ENCODE measurements around the gene INPP5F. TPM values are rescaled to one million over a fixed set of nuclear protein-coding genes. Genes with fewer than 3 reads are reported as not detected.

Gene INPP5F
- total and polyA plus RNA-seq, 2 donors (not counting 1 experiment from before 2014, with no cell fraction given), result 15.0 to 23.3 TPM

DNA sequence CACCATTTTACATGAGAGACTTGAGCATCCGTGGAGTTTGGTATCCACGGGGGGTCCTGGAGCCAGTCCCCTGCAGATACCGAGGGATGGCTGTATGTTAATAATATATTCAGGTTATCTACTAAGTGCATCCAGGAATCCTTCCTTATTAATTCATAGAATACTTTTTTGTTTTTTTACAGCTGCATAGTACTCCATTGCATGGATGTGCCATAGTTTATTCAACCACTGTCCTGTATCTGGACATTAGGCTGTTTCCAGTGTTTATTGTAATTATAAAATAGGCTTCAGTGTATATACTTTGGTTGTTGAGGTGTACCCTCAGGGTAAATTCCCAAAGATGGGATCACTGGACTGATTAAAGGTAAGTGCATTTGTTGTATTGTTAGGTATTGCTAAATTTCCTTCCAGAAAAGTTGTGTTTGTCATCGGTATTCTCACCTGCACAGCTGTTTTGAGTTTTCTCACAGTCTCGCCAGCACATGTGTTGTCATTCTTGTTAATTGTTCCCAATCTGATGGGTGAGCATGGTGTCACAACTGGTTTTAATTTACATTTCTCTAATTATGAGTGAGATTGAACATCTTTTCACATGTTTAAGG, 55.1 kb downstream of the INPP5F start:
- Histone ChIP-seq H3K36me3 (ENCODE audit: control insufficient read depth, insufficient read depth, low read length) (no peaks in the 10 kb centered on the region), H3K27me3 (ENCODE audit: control insufficient read depth, insufficient read depth, low read length) (no peaks in the 10 kb centered on the region), H2AFZ (ENCODE audit: low read length) (no peak overlapping the region), H3K4me3 (replicated peaks in 1 of 4; ENCODE audit: control extremely low read depth in 1 of 4, insufficient read depth in 1 of 4, low read depth in 3 of 4, low read length in 4 of 4) (no peak overlapping the region), H3K9ac (ENCODE audit: insufficient read depth, low read length) (no peak overlapping the region), H3K4me1 (ENCODE audit: control insufficient read depth, extremely low read depth, insufficient read depth, low read length) (no peaks in the 10 kb centered on the region), H3K79me2 (ENCODE audit: control insufficient read depth, insufficient read depth, low read length) (no peaks in the 10 kb centered on the region), H3K9me3 (ENCODE audit: control insufficient read depth, insufficient read depth, low read depth, low read length) (no peaks in the 10 kb centered on the region), H3K27ac (ENCODE audit: insufficient read depth, low read length) (no peak overlapping the region), H3K4me2 (ENCODE audit: extremely low read depth, insufficient read depth, low read length) (no peak overlapping the region), H4K20me1 (ENCODE audit: control insufficient read depth, extremely low read depth, insufficient read depth, low read length) (no peaks in the 10 kb centered on the region)
- DNase-seq (ENCODE audit: low read depth in 2 of 2), result no peak
- TF ChIP-seq, protein P1, sequence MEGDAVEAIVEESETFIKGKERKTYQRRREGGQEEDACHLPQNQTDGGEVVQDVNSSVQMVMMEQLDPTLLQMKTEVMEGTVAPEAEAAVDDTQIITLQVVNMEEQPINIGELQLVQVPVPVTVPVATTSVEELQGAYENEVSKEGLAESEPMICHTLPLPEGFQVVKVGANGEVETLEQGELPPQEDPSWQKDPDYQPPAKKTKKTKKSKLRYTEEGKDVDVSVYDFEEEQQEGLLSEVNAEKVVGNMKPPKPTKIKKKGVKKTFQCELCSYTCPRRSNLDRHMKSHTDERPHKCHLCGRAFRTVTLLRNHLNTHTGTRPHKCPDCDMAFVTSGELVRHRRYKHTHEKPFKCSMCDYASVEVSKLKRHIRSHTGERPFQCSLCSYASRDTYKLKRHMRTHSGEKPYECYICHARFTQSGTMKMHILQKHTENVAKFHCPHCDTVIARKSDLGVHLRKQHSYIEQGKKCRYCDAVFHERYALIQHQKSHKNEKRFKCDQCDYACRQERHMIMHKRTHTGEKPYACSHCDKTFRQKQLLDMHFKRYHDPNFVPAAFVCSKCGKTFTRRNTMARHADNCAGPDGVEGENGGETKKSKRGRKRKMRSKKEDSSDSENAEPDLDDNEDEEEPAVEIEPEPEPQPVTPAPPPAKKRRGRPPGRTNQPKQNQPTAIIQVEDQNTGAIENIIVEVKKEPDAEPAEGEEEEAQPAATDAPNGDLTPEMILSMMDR (conservative IDR thresholded peaks at IDR 0.05 in 1 of 2, IDR thresholded peaks at IDR 0.05 in 1 of 2; ENCODE audit: low read depth in 1 of 2, low read length in 2 of 2), result no peak
- no peak for TF ChIP-seq EZH2 (IDR thresholded peaks at IDR 0.05; ENCODE audit: low read length, missing control alignments)

DNA sequence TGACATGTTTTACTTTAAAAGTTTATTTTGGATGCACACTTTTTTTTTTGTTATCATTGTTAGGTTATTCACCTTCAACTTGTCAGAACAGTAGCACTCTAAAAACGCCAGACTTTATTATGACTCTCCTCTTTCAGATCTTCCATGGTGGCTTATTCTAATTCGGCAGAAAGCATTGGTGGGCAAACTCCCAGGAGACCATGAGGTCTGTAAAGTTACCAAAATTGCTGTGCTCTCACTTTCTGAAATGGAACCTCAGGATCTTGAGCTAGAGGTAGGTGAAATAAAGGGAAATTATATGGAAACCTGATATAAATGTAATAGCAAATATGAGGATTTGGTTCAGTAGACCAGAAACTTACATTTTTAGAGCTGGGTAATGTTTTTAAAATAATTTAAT, 55.6 kb downstream of the INPP5F start:
- no peaks in the 10 kb centered on the region for H3K36me3 ChIP-seq (ENCODE audit: control insufficient read depth, insufficient read depth, low read length)
- TF ChIP-seq, protein P1 (conservative IDR thresholded peaks at IDR 0.05 in 1 of 2, IDR thresholded peaks at IDR 0.05 in 1 of 2; ENCODE audit: low read depth in 1 of 2, low read length in 2 of 2), result no peak
- TF ChIP-seq EZH2 (IDR thresholded peaks at IDR 0.05; ENCODE audit: low read length, missing control alignments), result no peak

DNA sequence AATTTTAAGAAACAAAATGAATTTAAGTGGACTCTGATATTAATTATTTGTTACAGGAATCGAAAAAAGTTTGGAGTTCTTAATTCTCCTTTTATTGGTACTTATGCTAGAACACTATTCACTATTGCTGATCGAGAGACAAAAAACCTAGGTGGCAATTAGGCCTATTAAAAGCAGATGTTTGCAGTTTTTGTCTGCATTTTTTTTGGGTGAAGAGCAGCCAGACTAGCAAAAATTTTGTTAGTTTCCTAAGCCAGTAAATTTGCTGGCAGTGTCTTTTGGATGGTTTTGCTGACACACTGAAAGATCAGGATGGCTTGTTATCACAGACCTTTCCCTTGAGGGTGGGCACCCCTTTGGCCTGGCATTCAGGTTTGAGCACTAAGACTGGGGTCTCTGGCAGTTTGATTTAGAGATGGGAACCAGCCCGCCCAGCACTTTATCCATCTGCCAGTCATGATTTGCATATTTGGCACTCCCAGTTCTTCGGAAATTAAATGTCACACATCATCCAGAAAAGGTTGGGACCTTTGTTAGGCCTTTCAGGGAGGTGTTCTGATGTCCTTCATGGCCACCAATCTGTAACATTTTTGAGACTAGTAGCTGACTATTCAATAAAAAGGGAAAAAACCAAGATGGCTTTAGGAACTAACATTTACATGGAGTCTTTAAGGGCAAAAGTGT, 57.3 kb downstream of the INPP5F start:
- no peak for DNase-seq (ENCODE audit: low read depth in 2 of 2)
- no peak overlapping the region for H3K4me2 ChIP-seq (ENCODE audit: extremely low read depth, insufficient read depth, low read length)
- H3K27me3 ChIP-seq (ENCODE audit: control insufficient read depth, insufficient read depth, low read length), result no peaks in the 10 kb centered on the region

More for the DNA sequence above, 55.6 kb downstream of the INPP5F start:
- no peak overlapping the region for H3K9ac ChIP-seq (ENCODE audit: insufficient read depth, low read length)
- no peaks in the 10 kb centered on the region for H3K27me3 ChIP-seq (ENCODE audit: control insufficient read depth, insufficient read depth, low read length)
- H4K20me1 ChIP-seq (ENCODE audit: control insufficient read depth, extremely low read depth, insufficient read depth, low read length), result no peaks in the 10 kb centered on the region
- no peaks in the 10 kb centered on the region for H3K79me2 ChIP-seq (ENCODE audit: control insufficient read depth, insufficient read depth, low read length)
- no peaks in the 10 kb centered on the region for H3K4me1 ChIP-seq (ENCODE audit: control insufficient read depth, extremely low read depth, insufficient read depth, low read length)
- H3K4me3 ChIP-seq (replicated peaks in 1 of 4; ENCODE audit: control extremely low read depth in 1 of 4, insufficient read depth in 1 of 4, low read depth in 3 of 4, low read length in 4 of 4), result no peak overlapping the region
- no peak overlapping the region for H2AFZ ChIP-seq (ENCODE audit: low read length)
- no peaks in the 10 kb centered on the region for H3K9me3 ChIP-seq (ENCODE audit: control insufficient read depth, insufficient read depth, low read depth, low read length)
- H3K4me2 ChIP-seq (ENCODE audit: extremely low read depth, insufficient read depth, low read length), result no peak overlapping the region
- no peak for DNase-seq (ENCODE audit: low read depth in 2 of 2)
- H3K27ac ChIP-seq (ENCODE audit: insufficient read depth, low read length), result no peak overlapping the region

More for the DNA sequence above, 57.3 kb downstream of the INPP5F start:
- no peaks in the 10 kb centered on the region for H3K36me3 ChIP-seq (ENCODE audit: control insufficient read depth, insufficient read depth, low read length)
- H2AFZ ChIP-seq (ENCODE audit: low read length), result no peak overlapping the region
- no peak overlapping the region for H3K9ac ChIP-seq (ENCODE audit: insufficient read depth, low read length)
- H3K4me3 ChIP-seq (replicated peaks in 1 of 4; ENCODE audit: control extremely low read depth in 1 of 4, insufficient read depth in 1 of 4, low read depth in 3 of 4, low read length in 4 of 4), result no peak overlapping the region
- no peaks in the 10 kb centered on the region for H3K9me3 ChIP-seq (ENCODE audit: control insufficient read depth, insufficient read depth, low read depth, low read length)
- H3K79me2 ChIP-seq (ENCODE audit: control insufficient read depth, insufficient read depth, low read length), result no peaks in the 10 kb centered on the region
- H4K20me1 ChIP-seq (ENCODE audit: control insufficient read depth, extremely low read depth, insufficient read depth, low read length), result no peaks in the 10 kb centered on the region
- H3K4me1 ChIP-seq (ENCODE audit: control insufficient read depth, extremely low read depth, insufficient read depth, low read length), result no peaks in the 10 kb centered on the region
- TF ChIP-seq, protein P1 (conservative IDR thresholded peaks at IDR 0.05 in 1 of 2, IDR thresholded peaks at IDR 0.05 in 1 of 2; ENCODE audit: low read depth in 1 of 2, low read length in 2 of 2), result no peak
- TF ChIP-seq EZH2 (IDR thresholded peaks at IDR 0.05; ENCODE audit: low read length, missing control alignments), result no peak
- H3K27ac ChIP-seq (ENCODE audit: insufficient read depth, low read length), result no peak overlapping the region
